Upper lobe of right lung (tissue), 1 donor: ENCODE measurements around the gene MST1R. TPM values are rescaled to one million over a fixed set of nuclear protein-coding genes. Genes with fewer than 3 reads are reported as not detected.

Experiments used
- ATAC-seq: fragments of 200-7000 bp; cut with Tn5 transposase; one replicate; pipeline ENCODE4 v1.9.1; 2020; ENCODE audit warnings: mild to moderate bottlenecking, moderate library complexity
- DNase-seq: peaks from one replicate; pipeline ENCODE4 v3.0.0-alpha.2; 2020
- H3K27ac ChIP-seq: fragments of 200-600 bp; one replicate; pipeline ENCODE4 v1.8.0; 2022
- H3K27me3 ChIP-seq: fragments of 200-600 bp; one replicate; pipeline ENCODE4 v1.8.0; 2022; ENCODE audit warnings: mild to moderate bottlenecking
- H3K36me3 ChIP-seq: fragments of 200-600 bp; one replicate; pipeline ENCODE4 v1.8.0; 2022
- H3K4me1 ChIP-seq: fragments of 200-600 bp; one replicate; pipeline ENCODE4 v1.8.0; 2022
- H3K4me3 ChIP-seq: fragments of 200-600 bp; one replicate; pipeline ENCODE4 v1.8.0; 2022; ENCODE audit warnings: mild to moderate bottlenecking
- H3K9me3 ChIP-seq: fragments of 200-600 bp; one replicate; pipeline ENCODE4 v1.8.0; 2022
- CTCF ChIP-seq: fragments of 200-600 bp; IDR thresholded peaks from one replicate; pipeline ENCODE4 v1.8.0; 2022; ENCODE audit warnings: antibody characterized with exemption
- intact Hi-C: fragments of 100-400 bp; cut with DNase I; formaldehyde crosslinking; loops from one replicate; pipeline ENCODE4 v1.11.0; 2022
- total RNA-seq: library from RNA; stranded (reverse); fragmentation: NEBNext Ultra II Directional; extraction: Animal tissue kit (Norgen Biotek cat#: 25700); gene quantifications from one replicate; pipeline ENCODE4 v1.2.1, GENCODE V29; 2021
- donor health status: DM: no; HTN: yes; CAD: no; lungs with severe emphysema.

MST1R gene
- total RNA-seq, 1 donor from 2014 or later, result 46.2 TPM

GRCh38 chr3:49878686-49879085, 25.0 kb downstream of the MST1R start:
- Histone ChIP-seq H3K9me3 (no peaks in the 10 kb centered on the region), H3K27ac (no peak overlapping the region), H3K27me3 (no peaks in the 10 kb centered on the region), H3K36me3 (no peaks in the 10 kb centered on the region), H3K4me1 (peaks cover 5% of the 10 kb centered on the region), H3K4me3 (no peak overlapping the region)
- intact Hi-C loops, result no loop called here
- no peak for TF ChIP-seq CTCF
- no peak for ATAC-seq
- DNase-seq, result no peak

- intact Hi-C loops, result no loop called here
- Histone ChIP-seq H3K27me3 (no peaks in the 10 kb centered on the region), H3K4me3 (no peak overlapping the region), H3K27ac (no peak overlapping the region), H3K36me3 (no peaks in the 10 kb centered on the region), H3K9me3 (no peaks in the 10 kb centered on the region), H3K4me1 (peaks cover 5% of the 10 kb centered on the region)
- DNase-seq (no peak), ATAC-seq (no peak)
- TF ChIP-seq CTCF, result no peak
These were observed 26.0 kb downstream of the MST1R start for GRCh38 chr3:49877716-49878115.

GRCh38 chr3:49876567-49876966, 27.1 kb downstream of the MST1R start:
- Histone ChIP-seq H3K36me3 (no peaks in the 10 kb centered on the region), H3K4me3 (no peak overlapping the region), H3K27ac (no peak overlapping the region), H3K27me3 (no peaks in the 10 kb centered on the region), H3K4me1 (no peaks in the 10 kb centered on the region), H3K9me3 (no peaks in the 10 kb centered on the region)
- no peak for DNase-seq
- intact Hi-C loops, result no loop called here
- TF ChIP-seq CTCF, result no peak
- no peak for ATAC-seq

- Histone ChIP-seq H3K4me3 (no peak overlapping the region), H3K27ac (no peak overlapping the region), H3K36me3 (no peaks in the 10 kb centered on the region), H3K4me1 (peaks cover 8% of the 10 kb centered on the region), H3K27me3 (peaks cover 23% of the 10 kb centered on the region), H3K9me3 (no peaks in the 10 kb centered on the region)
- intact Hi-C loops, result no loop called here
- DNase-seq, result no peak
- ATAC-seq, result no peak
- no peak for TF ChIP-seq CTCF
These were observed 30.1 kb downstream of the MST1R start for GRCh38 chr3:49873623-49874022.

- Histone ChIP-seq H3K9me3 (no peaks in the 10 kb centered on the region), H3K27me3 (peaks cover 31% of the 10 kb centered on the region), H3K27ac (no peak overlapping the region), H3K4me3 (no peak overlapping the region), H3K4me1 (peaks cover 8% of the 10 kb centered on the region), H3K36me3 (no peaks in the 10 kb centered on the region)
- ATAC-seq (no peak), DNase-seq (no peak)
- TF ChIP-seq CTCF, result no peak
- intact Hi-C loops, result no loop called here
These were observed 30.8 kb downstream of the MST1R start for GRCh38 chr3:49872801-49873281.

- Histone ChIP-seq H3K36me3 (no peaks in the 10 kb centered on the region), H3K4me3 (no peak overlapping the region), H3K4me1 (peaks cover 8% of the 10 kb centered on the region), H3K9me3 (no peaks in the 10 kb centered on the region), H3K27ac (no peak overlapping the region), H3K27me3 (peaks cover 33% of the 10 kb centered on the region)
- ATAC-seq, result no peak
- intact Hi-C loops, result no loop called here
- no peak for DNase-seq
- no peak for TF ChIP-seq CTCF
These were observed 32.0 kb downstream of the MST1R start for GRCh38 chr3:49871531-49872153.
